ENCODE data around the gene OR2S2.
"Not testable (repeated sequence)": the region's sequence is repeated elsewhere in the genome, so short reads cannot be mapped to it uniquely, and the experiment has no call there.

The OR2S2 gene

GRCh38 chr9:35958104-35958837, at the start of gene OR2S2:
OR2S2 (minus strand) TSS chr9:35958154; CDS start chr9:35958098, 56 bp downstream.
- no peak for DNase-seq (ENCODE audit: low spot score)

GRCh38 chr9:36007316-36007708, 49.4 kb upstream of the OR2S2 start:
- no peak for DNase-seq (ENCODE audit: low spot score)

- DNase-seq (ENCODE audit: low spot score), result no peak
Observed at GRCh38 chr9:36006549-36007315, 48.8 kb upstream of the OR2S2 start.

GRCh38 chr9:36005891-36006290, 47.9 kb upstream of the OR2S2 start:
- DNase-seq (ENCODE audit: low spot score), result no peak

GRCh38 chr9:35998333-35998732, 40.4 kb upstream of the OR2S2 start:
- no peak for DNase-seq (ENCODE audit: low spot score)

GRCh38 chr9:35997016-35997415, 39.1 kb upstream of the OR2S2 start:
- not testable (repeated sequence) for DNase-seq (ENCODE audit: low spot score)

- peak; percentile 67 for DNase-seq (ENCODE audit: low spot score)
Observed at GRCh38 chr9:35996358-35996970, 38.5 kb upstream of the OR2S2 start.

- DNase-seq (ENCODE audit: low spot score), result no peak
Observed at GRCh38 chr9:35994959-35995358, 37.0 kb upstream of the OR2S2 start.

- no peak for DNase-seq (ENCODE audit: low spot score)
Observed at GRCh38 chr9:35993976-35994720, 36.2 kb upstream of the OR2S2 start.

- not testable (repeated sequence) for DNase-seq (ENCODE audit: low spot score)
Observed at GRCh38 chr9:35993136-35993535, 35.2 kb upstream of the OR2S2 start.

- DNase-seq (ENCODE audit: low spot score), result no peak
Observed at GRCh38 chr9:35990155-35990554, 32.2 kb upstream of the OR2S2 start.

GRCh38 chr9:35984021-35984420, 26.1 kb upstream of the OR2S2 start:
- no peak for DNase-seq (ENCODE audit: low spot score)

- DNase-seq (ENCODE audit: low spot score), result no peak
Observed at GRCh38 chr9:35981699-35982098, 23.7 kb upstream of the OR2S2 start.

- DNase-seq (ENCODE audit: low spot score), result no peak
Observed at GRCh38 chr9:35980289-35981011, 22.5 kb upstream of the OR2S2 start.

GRCh38 chr9:35978792-35979191, 20.8 kb upstream of the OR2S2 start:
- DNase-seq (ENCODE audit: low spot score), result no peak

GRCh38 chr9:35976726-35977125, 18.8 kb upstream of the OR2S2 start:
- no peak for DNase-seq (ENCODE audit: low spot score)

GRCh38 chr9:35974800-35975199, 16.8 kb upstream of the OR2S2 start:
- no peak for DNase-seq (ENCODE audit: low spot score)

GRCh38 chr9:35972093-35972492, 14.1 kb upstream of the OR2S2 start:
- DNase-seq (ENCODE audit: low spot score), result peak; percentile 20

GRCh38 chr9:35967042-35967441, 9.1 kb upstream of the OR2S2 start:
- no peak for DNase-seq (ENCODE audit: low spot score)

- no peak for DNase-seq (ENCODE audit: low spot score)
Observed at GRCh38 chr9:35966433-35966832, 8.5 kb upstream of the OR2S2 start.

- DNase-seq (ENCODE audit: low spot score), result no peak
Observed at GRCh38 chr9:35965011-35965410, 7.1 kb upstream of the OR2S2 start.

All from AG20443 (cell line).